ENCODE data around the gene CD226.

GRCh38 chr18:69929041-69929774 lies 18.5 kb downstream of the CD226 start:
- TF ChIP-seq CTCF (IDR thresholded peaks at IDR 0.05) (no peak), EP300 (IDR thresholded peaks at IDR 0.05) (no peak), POLR2A (IDR thresholded peaks at IDR 0.05) (no peak)
